Coronary artery (tissue), 2 donors: ENCODE measurements around the gene ATXN3.
"Not testable (repeated sequence)": the region's sequence is repeated elsewhere in the genome, so short reads cannot be mapped to it uniquely, and the experiment has no call there.

Experiments used
- DNase-seq: peaks from one replicate; pipeline ENCODE4 v3.0.0-alpha.2; 2017; ENCODE audit warnings: low spot score
- H3K27ac ChIP-seq, 2 donors: fragments of 200-600 bp; sonication (generic); one replicate each; pipeline ENCODE4 v1.5.1; 2016 to 2019
- H3K4me3 ChIP-seq: fragments of 200-600 bp; sonication (generic); 2 replicates; pipeline ENCODE4 v1.5.1; 2016; ENCODE audit warnings: mild to moderate bottlenecking, moderate library complexity
- TF ChIP-seq, protein P1 (sequence below): fragments of 200-600 bp; sonication (generic); IDR thresholded peaks from one replicate; pipeline ENCODE4 v1.5.1; 2019; ENCODE audit warnings: antibody characterized with exemption

The ATXN3 gene

DNA sequence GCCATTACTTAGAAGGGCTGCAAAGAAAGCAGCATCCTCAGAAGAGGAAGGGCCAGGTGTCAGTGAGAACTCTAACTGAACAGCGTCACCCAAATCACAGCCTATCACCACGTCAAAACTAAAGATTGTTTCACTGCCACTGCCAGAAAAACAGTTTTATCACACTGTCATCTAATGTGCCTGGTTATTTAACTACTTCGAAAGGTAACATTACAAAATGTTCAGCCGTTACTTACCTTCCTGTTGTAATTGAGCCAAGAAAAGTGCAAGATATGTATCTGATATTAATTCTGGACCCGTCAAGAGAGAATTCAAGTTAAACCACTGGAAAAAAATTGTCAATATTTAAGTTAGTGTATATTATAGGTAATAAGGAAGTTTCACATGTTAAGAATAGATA lies 17.9 kb downstream of the ATXN3 start:
- Histone ChIP-seq H3K27ac (no peak overlapping the region), H3K4me3 (no peak overlapping the region)
- no peak for DNase-seq
- TF ChIP-seq, protein P1, sequence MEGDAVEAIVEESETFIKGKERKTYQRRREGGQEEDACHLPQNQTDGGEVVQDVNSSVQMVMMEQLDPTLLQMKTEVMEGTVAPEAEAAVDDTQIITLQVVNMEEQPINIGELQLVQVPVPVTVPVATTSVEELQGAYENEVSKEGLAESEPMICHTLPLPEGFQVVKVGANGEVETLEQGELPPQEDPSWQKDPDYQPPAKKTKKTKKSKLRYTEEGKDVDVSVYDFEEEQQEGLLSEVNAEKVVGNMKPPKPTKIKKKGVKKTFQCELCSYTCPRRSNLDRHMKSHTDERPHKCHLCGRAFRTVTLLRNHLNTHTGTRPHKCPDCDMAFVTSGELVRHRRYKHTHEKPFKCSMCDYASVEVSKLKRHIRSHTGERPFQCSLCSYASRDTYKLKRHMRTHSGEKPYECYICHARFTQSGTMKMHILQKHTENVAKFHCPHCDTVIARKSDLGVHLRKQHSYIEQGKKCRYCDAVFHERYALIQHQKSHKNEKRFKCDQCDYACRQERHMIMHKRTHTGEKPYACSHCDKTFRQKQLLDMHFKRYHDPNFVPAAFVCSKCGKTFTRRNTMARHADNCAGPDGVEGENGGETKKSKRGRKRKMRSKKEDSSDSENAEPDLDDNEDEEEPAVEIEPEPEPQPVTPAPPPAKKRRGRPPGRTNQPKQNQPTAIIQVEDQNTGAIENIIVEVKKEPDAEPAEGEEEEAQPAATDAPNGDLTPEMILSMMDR = no peak

DNA sequence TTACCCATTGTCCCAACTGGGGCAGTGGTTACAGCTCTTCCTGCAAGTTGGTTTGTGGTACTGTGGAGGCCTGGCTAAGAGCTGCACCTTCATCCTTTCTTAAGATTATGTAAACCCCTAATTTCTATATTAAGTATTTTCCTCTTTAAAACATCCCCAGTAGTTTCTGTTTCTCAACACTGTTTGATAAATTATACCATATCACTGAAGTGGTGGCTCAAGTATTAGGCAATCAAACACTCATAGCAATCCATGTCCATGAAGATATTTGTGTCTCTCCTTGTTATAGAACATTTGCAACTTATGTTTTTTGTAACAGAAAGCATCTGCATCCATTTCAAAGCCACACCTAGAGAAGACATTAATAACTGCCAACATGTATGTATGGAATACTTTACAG lies 31.8 kb downstream of the ATXN3 start:
- TF ChIP-seq, protein P1 = no peak
- H3K4me3 ChIP-seq = no peak overlapping the region
- no peak for DNase-seq
- no peak overlapping the region for H3K27ac ChIP-seq

DNA sequence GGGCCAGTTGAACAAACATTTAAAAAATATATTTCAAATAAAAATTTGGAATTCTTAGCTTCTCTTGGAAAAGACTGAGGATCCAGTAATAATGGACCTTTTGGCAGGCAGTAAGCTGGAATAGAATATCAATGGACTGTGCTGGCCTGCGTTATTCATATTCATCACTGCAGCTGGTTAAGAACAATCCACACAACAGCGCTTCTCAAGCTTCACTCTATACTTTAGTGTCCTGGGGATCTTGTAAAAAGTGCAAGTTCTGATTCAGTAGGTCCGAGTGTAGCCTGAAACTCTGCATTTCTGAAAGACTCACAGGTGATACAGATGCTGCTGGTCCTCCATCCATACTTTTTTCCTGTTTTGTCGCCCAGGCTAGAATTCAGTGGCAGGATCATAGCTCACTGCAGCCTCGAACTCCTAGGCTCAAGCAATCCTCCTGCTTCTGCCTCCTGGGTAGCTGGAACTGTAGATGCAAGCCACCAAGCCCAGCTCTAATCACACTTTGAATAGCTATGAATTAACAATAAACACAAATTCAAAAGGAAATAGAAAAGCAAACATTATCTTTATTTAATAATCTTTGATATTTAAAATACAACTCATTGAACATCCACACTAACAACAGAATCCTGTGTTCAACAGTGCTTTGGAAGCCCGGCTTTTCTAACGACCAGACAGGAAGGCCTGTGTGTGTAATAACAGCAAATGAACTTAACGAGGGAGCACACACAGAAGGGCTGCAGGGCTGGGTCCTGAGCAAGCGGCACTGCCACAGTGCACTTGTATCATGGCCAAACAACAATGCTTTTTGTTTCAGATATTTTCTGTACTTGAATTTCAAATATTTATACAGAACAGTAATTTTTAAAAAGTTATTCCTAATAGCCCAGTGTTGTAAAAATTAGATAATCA lies 48.1 kb downstream of the ATXN3 start:
- TF ChIP-seq, protein P1 = no peak
- Histone ChIP-seq H3K27ac (no peak overlapping the region), H3K4me3 (no peak overlapping the region)
- no peak for DNase-seq

DNA sequence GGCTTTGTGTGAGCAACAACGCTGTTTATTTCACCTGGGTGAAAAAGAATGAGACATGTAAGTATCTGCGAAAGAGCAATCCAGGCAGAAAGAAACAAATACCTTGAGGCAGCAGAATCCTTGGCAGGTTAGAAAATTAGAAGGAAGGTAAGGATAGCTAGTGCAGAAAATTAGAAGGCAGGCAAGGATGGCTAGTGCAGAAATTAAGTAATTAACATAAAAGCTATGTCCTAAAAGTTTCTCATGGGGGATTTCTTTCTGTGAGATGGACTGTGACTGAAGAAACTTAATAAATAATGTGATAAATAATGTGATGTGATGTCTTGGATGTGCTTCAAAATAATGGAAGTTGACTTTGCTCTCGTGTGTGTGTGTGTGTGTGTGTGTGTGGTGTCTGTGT lies 56.6 kb downstream of the ATXN3 start:
- DNase-seq = no peak
- H3K27ac ChIP-seq = no peak overlapping the region
- TF ChIP-seq, protein P1 = no peak
- no peak overlapping the region for H3K4me3 ChIP-seq

DNA sequence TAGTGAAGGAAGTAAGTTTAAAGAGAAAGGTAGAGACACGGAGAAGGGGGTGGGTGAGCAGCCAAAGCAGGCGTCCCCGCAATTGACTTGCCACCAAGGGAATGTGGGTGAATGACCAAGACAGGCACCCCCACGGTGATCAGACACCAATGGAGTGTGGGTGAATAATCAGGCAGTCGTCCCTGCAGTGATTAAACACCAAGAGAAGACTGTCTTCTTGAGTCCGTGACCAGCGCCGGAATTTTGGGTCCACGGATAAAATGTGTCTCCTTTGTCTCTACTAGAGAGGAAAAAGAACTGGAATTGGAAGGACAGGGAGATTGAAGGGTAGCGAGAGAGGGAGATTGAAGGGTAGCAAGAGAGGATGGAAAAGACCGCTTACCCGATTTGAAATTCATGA lies 57.2 kb downstream of the ATXN3 start:
- not testable (repeated sequence) for H3K4me3 ChIP-seq, DNase-seq, H3K27ac ChIP-seq

DNA sequence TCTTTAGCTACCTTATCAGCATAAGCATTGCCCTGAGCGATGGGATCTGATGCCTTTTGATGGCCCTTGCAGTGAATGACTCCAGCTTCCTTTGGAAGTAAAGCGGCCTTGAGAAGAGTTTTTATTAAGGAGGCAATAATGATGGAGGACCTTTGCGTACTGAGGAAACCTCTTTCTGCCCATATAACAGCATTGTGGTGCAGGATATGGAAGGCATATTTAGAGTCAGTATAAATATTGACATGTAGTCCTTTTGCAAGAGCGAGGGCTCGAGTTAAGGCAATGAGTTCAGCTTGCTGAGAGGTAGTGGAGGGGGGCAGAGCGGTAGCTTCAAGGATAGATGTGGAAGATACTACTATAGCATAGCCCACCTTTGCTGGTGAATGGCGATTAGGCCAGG lies 60.5 kb downstream of the ATXN3 start:
- DNase-seq, H3K4me3 ChIP-seq, H3K27ac ChIP-seq: not testable (repeated sequence)

DNA sequence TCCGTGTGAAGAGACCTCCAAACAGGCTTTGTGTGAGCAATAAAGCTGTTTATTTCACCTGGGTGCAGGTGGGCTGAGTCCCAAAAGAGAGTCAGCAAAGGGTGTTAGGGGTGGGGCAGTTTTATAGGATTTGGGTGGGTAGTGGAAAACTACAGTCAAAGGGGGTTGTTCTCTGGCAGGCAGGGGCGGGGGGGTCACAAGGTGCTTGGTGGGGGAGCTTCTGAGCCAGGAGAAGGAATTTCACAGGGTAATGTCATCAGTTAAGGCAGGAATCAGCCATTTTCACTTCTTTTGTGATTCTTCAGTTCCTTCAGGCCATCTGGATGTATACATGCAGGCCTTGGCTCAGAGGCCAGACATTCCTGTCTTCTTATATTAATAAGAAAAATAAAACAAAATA lies 64.6 kb downstream of the ATXN3 start:
- not testable (repeated sequence) for H3K27ac ChIP-seq, H3K4me3 ChIP-seq, DNase-seq

DNA sequence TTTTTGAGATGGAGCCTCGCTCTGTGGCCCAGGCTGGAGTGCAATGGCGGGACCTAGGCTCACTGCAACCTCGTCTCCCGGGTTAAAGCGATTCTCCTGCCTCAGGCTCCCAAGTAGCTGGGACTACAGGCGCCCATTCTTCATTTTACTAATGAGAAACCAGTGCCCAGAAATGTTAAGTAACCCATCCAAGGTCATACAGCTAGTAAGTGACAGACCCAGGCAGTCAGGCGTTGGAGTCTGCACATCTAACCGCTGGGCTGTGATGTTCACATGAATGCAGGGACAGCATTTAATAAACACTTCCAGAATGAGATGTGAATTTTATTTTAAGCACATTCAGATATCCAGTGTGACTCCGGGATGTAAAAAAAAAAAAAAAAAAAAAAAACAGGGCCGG lies 65.2 kb downstream of the ATXN3 start:
- DNase-seq = no peak
- H3K27ac ChIP-seq = no peak overlapping the region
- no peak overlapping the region for H3K4me3 ChIP-seq
- TF ChIP-seq, protein P1 = no peak
